LNCaP clone FGC (cell line): ENCODE measurements around the gene MAP1LC3A.

Experiments used
- DNase-seq: peaks from one replicate; pipeline ENCODE4 v3.0.0-alpha.2; 2011; ENCODE audit warnings: low read depth
- H3K4me3 ChIP-seq: 2 replicates; pipeline ENCODE4 v1.5.1; 2011; ENCODE audit warnings: mild to moderate bottlenecking, low read depth, low read length, control low read depth
- CTCF ChIP-seq: IDR thresholded peaks from 2 replicates; pipeline ENCODE4 v1.5.1; 2012; ENCODE audit warnings: mild to moderate bottlenecking; ENCODE audit not compliant: control insufficient read depth, insufficient read depth; ENCODE audit errors: extremely low read depth

The MAP1LC3A gene

GRCh38 chr20:34531608-34532265 is 26.8 kb upstream of the MAP1LC3A start:
- TF ChIP-seq CTCF = no peak

GRCh38 chr20:34532320-34532719 is 26.2 kb upstream of the MAP1LC3A start:
- DNase-seq = no peak
- H3K4me3 ChIP-seq = no peak overlapping the region
- TF ChIP-seq CTCF = no peak

More at GRCh38 chr20:34531608-34532265, 26.8 kb upstream of the MAP1LC3A start:
- DNase-seq = no peak
- no peak overlapping the region for H3K4me3 ChIP-seq

- H3K4me3 ChIP-seq = no peak overlapping the region
- no peak for TF ChIP-seq CTCF
- DNase-seq = no peak
Measured at GRCh38 chr20:34532756-34533155, 25.8 kb upstream of the MAP1LC3A start.

GRCh38 chr20:34534391-34535165 is 23.9 kb upstream of the MAP1LC3A start:
- no peak for DNase-seq
- H3K4me3 ChIP-seq = no peak overlapping the region

GRCh38 chr20:34535301-34535840 is 23.1 kb upstream of the MAP1LC3A start:
- no peak overlapping the region for H3K4me3 ChIP-seq
- DNase-seq = no peak
- no peak for TF ChIP-seq CTCF

More at GRCh38 chr20:34534391-34535165, 23.9 kb upstream of the MAP1LC3A start:
- no peak for TF ChIP-seq CTCF

GRCh38 chr20:34535857-34536256 is 22.7 kb upstream of the MAP1LC3A start:
- DNase-seq = no peak
- no peak overlapping the region for H3K4me3 ChIP-seq
- no peak for TF ChIP-seq CTCF
